HG02588 (cell line): Measurements from ENCODE around the gene FAM81B.
"Not testable (repeated sequence)": the region's sequence is repeated elsewhere in the genome, so short reads cannot be mapped to it uniquely, and the experiment has no call there.

Source experiments
- ATAC-seq: cut with Tn5 transposase; IDR thresholded peaks from one replicate; pipeline ENCODE4 v1.9.1; 2021; ENCODE audit warnings: mild to moderate bottlenecking, moderate library complexity; ENCODE audit not compliant: unreplicated experiment

FAM81B gene, protein sequence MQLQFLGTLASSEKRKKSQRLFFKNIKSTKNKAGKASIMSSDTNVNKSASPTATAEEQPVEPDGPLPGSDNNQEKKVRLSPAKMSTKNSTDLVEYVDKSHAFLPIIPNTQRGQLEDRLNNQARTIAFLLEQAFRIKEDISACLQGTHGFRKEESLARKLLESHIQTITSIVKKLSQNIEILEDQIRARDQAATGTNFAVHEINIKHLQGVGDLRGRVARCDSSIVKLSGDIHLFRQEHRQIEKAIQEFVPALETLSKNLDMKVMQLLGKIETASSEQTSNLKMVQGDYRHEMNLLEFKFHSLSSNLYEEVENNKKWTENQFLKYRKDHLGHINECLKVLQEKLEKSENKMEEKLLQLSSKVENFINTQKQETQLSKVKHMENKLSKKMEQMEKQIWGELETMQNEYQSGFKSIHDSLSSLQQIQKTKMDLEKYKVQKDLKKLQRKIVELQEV

DNA sequence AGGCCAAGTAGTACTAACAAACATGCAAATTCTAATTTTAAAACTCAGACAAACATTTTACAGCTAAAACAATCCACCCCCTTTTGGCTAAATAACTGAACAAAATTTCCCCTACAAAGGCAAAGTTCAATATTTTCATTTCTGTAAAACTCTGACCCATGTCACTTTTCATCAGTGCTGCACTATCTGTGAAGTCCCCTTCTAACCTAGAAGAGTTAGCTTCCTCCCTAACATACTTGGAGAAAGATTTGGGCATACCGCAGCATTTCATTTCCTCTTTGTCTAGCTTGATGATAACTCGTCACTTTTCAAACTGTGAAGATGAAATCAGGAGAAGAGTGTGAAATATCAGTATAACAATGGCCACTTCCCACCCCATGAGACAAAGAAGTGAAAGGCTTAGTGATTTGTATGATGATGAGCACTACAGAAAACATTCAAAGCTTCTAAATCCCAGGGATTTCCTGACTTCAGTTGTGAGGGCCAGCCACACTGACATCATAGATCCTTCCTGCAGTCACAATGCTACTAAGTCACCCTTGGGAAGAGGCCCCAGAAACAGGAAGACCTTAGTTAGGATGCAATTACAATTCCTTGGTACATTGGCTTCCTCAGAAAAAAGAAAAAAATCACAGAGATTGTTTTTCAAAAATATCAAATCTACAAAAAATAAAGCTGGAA is at the start of gene FAM81B:
FAM81B (plus strand) TSS at position 555 of the 681 bp plus-strand sequence; CDS start at position 579, 24 bp downstream.
- no peak for ATAC-seq

DNA sequence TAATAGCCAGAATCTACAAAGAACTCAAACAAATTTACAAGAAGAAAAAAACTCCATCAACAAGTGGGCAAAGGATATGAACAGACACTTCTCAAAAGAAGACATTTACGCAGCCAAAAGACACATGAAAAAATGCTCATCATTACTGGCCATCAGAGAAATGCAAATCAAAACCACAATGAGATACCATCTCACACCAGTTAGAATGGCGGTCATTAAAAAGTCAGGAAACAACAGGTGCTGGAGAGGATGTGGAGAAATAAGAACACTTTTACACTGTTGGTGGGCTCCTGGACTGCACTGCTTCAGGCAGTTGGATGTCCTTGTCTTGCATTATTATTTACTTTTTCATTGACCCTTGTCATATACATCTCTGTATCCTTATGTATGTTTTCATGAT is 49.7 kb upstream of the FAM81B start:
- ATAC-seq = not testable (repeated sequence)

DNA sequence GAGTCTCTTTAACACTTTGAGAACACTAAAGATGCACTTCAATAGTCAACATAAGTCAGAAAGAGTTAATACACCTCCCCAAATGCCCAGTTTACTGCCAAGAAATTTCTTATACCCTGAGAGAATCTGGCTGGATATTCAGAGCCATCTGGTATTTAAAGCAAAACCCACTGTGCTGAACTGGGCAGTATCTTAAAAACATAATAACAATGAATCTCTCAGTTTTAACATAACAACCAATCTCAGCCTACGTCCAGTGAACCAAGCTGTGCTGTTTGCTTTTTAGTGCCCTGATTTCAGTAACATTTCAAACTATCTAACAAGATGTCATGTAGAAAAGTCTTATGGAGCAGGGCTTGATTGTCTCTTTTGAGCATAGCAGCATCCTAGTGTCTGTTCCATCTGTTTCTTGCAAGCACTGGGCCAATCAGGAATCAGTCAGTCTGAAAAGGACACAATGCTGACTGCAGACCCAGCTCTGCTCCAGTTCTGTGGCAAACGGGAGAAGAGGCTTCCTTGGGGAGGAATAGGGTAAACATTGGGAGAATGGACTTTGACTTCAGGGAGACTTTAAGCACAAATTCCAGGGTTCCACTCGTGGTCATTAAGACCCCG is 43.6 kb upstream of the FAM81B start:
- no peak for ATAC-seq

DNA sequence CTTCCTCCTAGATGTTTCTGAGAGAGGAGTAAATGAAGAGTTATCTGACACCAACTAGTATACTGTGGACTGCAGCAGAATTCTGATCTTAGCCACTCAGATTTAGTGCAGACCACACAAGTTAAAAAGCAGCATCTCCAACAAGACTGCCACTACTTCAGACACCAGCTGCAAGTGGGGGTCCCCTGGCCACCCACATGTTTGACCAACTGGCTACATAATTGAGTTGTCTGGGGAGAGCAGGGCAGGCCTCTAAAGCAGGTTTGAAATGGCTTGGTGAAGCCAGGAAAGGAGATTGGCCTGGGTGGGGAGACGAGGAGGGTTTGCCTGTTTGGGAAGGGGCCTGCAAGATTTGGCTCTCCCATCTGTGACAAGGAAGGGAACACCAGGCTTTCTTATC is 40.5 kb upstream of the FAM81B start:
- no peak for ATAC-seq

DNA sequence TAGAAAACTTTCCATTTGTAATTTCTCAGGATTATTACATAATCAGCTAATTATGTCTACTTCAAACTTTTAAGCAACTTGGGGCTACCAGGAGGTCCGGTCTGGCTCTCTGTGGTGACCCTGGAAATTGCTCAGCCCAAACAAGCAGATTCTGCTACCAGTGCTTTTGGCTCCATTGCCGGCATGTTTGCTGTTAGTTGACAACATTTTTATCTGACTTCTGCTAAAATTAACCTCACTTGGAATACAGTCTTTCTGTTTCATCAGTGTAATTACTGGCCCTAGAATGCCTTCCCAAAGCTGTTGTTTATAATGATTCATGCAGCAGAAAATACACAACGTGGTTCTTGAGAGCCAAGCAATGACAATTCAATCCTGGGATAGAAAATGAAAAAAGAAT is 38.5 kb upstream of the FAM81B start:
- ATAC-seq = no peak

DNA sequence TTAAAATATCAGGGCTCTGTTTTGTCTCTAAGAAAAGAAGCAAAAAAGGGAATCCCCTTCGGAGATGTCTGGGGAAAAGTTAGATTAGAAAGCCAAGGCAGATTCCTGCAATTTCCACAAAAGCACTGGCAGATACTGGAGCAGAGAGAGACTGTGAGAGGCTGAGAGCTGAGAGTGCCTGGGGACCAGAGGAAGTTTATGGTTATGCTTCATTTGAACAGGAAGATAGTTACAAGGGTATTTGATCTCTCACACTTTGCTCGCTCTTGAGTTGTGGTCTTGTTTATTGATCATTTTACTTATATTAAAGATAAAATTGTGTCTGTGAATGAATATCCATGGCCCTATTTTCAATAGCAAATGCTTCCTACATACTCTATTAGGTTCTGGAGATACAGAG is 32.8 kb upstream of the FAM81B start:
- no peak for ATAC-seq

DNA sequence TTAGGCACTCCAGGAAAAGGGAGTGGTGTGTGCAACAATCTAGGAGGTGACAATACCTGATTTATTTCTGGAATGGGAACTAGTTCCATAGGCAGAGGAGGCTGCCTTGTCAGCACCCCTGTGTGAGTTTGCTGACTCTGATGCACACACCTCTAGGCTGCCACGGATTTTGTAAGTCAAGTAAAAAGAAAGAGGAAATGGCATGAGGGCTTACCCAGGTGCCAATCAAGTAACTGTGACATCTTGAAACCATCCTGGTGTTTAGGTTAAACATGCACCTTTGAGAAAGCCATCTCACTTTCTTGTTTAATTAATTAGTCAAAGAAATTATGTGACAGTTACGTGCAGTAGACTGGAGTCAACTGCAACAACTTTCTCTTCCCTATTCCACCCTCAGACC is 32.3 kb upstream of the FAM81B start:
- ATAC-seq = no peak

DNA sequence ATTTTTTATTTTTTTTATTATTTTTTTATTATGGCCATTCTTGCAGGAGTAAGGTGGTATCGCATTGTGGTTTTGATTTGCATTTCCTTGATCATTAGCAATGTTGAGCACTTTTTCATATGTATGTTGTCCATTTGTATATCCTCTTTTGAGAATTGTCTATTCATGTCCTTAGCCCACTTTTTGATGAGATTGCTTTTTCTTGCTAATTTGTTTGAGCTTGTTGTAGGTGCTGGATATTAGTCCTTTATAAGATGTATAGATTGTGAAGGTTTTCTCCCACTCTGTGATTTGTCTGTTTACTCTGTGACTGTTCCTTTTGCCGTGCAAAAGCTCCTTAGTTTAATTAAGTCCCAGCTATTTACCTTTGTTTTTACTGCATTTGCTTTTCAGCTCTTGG is 30.5 kb upstream of the FAM81B start:
- ATAC-seq = not testable (repeated sequence)

DNA sequence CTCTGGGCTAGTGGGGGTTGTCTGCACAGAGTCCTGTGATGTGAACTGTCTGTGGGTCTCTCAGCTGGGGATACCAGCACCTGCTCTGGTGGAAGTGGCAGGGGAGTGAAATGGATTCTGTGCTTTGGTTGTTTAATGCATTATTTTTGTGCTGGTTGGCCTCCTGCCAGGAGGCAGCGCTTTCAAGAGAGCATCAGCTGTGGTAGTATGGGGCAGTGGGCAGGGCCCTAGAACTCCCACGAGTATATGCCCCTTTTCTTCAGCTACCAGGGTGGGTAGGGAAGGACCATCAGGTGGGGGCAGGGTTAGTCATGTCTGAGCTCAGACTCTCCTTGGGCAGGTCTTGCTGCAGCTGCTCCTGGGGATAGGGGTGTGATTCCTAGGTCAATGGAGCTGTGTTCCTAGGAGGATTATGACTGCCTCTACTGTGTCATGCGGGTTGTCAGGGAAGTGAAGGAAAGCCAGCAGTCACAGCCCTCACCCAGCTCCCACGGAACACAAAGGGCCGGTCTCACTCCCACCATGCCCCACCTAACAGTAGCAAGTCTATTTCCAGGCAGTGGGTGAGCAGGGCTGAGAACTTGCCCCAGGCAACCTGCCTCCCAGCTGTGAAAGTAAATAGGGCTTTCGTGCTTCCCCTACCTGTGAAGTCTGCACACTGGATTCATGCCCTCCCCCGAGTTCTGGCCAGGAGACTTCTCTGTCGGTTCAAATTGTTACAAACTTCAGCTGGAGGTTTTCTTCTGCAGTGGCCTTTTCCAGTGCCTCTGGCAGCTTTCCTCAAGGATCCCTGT is 25.7 kb upstream of the FAM81B start:
- no peak for ATAC-seq

DNA sequence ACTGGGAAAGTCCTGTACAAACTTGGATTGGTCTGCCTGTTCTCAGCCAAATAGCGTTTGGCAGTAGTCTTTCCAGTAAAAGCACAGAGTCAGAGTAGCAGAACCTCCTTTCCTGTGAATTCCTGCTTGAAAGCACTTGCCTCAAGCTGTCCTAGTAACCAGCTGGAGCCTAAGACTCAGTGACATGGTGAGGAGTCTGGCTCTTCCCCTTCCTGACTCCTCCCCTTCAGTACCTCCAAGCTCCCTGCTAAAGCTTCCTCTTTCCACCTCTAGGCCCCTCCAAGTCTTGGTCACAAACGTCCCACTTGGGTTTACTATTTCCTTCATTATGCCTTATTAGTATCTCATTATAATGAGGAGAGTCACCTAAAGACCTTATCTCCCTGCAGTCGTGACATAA is 21.4 kb upstream of the FAM81B start:
- ATAC-seq = no peak

DNA sequence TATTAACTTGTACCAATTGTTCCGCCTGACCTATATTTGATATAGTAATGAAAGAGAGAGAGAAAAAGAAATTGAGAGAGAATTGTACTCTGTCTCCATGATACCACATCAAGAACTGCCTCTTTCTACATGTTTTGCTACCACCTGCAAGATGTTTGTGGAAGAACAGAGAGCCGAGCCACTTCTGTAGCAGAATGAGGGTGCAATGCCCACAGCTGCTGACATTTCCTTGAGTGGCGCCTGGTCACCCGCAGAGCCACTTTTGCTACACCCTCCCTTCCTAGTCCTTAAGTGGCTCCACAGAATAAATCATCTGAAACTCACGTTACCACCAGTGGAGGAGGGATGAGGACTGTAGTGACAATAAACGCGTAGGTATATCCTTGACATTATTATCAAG is 17.1 kb upstream of the FAM81B start:
- no peak for ATAC-seq

DNA sequence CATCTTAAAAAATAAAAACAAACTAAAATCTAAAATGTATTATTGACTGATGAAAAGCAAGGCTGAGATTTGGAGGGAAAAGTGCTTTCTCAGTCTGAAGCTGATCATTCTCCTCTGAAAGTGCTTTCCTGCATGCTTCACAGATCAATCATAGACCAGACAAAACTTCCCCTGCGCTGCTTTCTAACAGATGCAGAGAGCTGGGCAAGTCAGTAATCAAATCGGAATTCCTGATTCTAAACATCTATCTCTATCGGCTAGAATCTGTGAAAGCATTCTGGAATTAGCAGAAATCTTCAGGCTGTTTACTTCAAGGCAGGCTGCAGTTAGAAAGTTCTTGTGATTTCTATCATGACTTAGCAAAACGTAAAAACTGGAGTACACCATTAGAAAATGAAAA is 15.6 kb upstream of the FAM81B start:
- ATAC-seq = no peak

DNA sequence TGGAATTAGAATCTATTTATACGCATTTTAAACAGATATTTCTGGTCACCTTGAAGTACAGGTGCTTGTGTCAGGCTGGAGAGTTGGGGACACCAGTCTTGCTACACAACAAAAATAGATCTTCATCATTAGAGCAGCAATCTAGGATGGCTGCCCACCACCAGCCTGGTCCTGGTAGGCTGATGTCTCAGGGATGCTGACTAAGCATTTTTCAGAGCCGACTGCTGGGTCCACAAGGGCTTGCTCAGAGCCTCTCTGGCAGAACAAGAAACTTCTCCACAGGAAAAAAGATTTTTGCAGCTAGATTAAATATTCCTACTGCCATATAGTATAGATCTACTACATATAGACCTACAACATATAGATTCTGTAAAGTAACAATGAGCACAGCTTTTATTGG is 12.0 kb upstream of the FAM81B start:
- no peak for ATAC-seq

DNA sequence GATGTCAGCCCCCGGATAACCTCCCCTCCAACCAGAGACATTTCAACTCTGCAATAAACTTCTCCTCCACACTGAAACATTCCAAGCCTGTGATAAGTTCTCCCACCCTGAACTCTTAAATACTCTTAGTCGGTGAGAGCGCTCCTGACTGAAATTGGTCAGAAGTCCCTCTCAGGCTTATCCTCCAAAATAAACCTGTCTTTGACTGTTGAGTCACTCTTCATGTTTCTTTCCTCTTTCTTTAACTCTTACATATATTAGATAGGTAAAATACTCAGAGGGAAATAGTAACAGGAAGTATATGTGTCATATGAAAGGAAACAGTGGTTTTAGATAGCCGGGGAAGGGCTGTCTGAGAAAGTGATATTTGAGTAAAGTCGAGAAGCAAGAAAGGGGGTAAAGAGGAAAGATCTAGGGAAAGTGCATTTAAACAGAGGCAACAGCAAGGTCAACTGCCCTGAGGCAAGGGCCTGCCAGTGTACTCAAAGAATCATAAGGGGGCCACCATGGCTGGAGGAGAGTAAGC is 11.0 kb upstream of the FAM81B start:
- no peak for ATAC-seq

DNA sequence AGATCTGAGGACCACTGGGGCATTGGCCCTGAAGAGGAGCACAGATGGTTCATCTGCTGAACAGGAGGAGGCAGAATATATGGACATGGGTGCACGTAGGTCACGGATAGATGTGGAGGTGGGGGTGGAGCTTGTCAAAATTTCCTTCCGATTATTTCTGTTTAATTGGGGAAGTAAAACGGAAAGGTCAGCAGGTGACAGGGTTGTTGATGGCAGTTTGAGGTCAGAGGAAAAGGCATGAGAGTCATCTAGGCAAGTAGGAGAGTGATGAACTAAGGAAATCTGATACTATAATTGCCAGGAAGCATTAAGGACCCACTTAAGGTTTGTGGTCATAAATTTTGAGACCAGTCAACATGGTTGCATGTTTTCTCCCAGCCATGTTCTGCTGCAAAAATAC is 8.4 kb upstream of the FAM81B start:
- ATAC-seq = no peak

DNA sequence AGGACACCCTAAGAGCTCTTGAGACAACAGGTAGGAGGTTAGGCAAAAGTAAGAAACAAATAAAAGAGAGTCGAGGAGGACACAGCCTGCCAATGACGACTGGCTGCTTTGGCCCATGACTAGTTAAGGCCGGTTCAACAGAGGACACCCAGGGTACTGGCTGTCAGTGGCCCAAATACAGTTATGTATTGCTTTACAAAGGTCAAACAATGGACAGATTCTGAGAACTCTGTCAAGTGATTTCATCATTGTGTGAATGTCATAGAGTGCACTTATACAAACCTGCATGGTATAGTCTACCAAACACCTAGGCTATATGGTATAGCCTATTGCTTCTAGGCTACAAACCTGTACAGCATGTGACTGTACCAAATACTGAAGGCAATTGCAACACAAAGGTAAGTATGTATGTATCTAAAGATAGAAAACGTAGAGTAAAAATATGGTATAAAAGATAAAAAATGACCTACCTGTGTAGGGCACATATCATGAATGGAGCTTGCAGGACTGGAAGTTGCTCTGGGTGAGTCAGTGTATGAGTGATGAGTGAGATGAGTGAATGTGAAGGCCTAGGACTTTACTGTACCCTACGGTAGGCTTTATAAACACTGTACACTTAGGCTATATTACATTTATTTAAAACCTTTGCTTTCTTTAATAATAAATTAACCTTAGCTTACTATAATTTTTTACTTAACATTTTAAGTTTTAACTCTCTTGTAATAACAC is 6.5 kb upstream of the FAM81B start:
- ATAC-seq = no peak

DNA sequence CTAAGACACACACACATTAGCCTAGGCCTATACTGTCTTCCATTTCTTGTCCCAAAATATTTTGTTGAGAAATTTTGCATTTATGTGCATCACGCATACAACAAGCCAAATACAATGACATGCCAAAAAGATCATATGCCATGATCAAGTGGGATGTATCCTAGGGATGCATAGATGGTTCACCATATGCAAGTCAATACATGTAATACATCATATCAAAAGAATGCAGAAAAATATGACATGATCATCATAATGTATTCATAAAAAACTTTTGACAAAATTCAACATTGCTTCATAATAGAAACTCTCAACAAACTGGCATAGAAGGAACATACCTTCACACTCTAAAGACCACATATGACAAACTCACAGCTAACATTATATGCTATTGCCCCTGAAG is 5.8 kb upstream of the FAM81B start:
- no peak for ATAC-seq

DNA sequence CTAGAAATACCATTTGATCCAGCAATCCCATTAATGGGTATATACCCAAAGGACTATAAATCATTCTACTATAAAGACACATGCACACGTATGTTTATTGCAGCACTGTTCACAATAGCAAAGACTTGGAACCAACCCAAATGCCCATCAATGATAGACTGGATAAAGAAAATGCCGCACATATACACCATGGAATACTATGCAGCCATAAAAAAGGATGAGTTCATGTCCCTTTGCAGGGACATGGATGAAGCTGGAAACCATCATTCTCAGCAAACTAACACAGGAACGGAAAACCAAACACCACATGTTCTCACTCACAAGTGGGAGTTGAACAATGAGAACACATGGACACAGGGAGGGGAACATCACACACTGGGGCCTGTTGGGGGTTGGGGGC is 799 bp downstream of the FAM81B start:
- not testable (repeated sequence) for ATAC-seq

DNA sequence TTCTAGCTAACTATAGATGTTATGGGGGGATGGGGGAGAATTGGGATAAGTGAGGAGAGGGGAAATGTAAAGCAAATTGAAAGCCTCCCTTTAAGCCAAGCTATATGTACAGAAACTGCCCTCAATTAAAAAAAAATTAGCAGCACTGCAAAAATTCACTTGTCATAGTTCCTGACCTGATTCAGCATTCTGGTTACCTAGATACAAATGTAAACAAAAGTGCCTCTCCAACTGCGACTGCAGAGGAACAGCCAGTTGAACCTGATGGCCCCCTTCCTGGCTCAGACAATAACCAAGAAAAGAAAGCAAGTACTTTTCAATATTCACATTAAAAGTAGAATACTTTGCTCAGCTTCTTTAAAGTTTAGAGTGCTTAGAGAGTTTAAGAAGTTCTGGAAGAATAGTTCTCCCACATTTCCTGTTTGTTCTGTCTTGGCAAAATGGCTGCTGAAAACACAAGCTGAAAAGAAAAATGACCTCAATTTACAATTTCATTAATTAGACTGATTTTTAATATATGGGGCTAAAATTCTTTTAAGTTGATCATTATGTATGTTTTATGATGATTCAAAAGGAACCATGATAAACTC is 1.5 kb downstream of the FAM81B start:
- no peak for ATAC-seq

DNA sequence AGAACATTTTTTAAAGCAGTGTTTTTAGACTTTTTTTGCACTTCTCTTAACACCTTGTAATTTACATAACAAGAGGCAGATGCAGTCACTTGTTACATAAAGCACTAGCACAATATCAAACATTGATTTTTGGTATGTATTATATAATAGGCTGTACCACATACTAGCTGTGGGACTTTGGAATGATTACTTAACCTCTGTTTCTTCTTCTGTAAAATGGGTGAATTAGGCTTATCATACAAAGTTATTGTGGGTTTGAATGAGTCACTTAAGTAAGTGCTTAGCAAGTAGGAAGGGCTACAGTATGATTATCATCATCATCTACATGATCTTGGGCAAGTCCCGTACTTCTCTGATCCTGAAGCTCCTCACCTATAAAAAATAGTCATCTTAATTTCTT is 2.1 kb downstream of the FAM81B start:
- ATAC-seq = no peak
